Activated CD8-positive, alpha-beta memory T cell treated with anti-CD3 and anti-CD28 coated beads, Interleukin-2, amount 50 U/mL, for 1 hour (primary cell): ENCODE data around the gene C9orf85.
"Not testable (repeated sequence)": the region's sequence is repeated elsewhere in the genome, so short reads cannot be mapped to it uniquely, and the experiment has no call there.

Experiments used
- DNase-seq: peaks from one replicate; pipeline ENCODE4 v3.0.0-alpha.2; 2020; ENCODE audit errors: extremely low read depth

C9orf85 gene, protein sequence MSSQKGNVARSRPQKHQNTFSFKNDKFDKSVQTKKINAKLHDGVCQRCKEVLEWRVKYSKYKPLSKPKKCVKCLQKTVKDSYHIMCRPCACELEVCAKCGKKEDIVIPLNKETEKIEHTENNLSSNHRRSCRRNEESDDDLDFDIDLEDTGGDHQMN

GRCh38 chr9:71911061-71911907, at the start of gene C9orf85, which contains the start of gene ABHD17B:
C9orf85 (plus strand) TSS chr9:71911639; CDS start chr9:71911735, 96 bp downstream.
ABHD17B (minus strand) TSS chr9:71911193; CDS start chr9:71875080, 36,113 bp downstream.
- peak; percentile 94 for DNase-seq

- DNase-seq = no peak
These were observed 47.8 kb upstream of the C9orf85 start for GRCh38 chr9:71863631-71864030.

GRCh38 chr9:71875345-71875744, 36.1 kb upstream of the C9orf85 start:
- no peak for DNase-seq

DNA sequence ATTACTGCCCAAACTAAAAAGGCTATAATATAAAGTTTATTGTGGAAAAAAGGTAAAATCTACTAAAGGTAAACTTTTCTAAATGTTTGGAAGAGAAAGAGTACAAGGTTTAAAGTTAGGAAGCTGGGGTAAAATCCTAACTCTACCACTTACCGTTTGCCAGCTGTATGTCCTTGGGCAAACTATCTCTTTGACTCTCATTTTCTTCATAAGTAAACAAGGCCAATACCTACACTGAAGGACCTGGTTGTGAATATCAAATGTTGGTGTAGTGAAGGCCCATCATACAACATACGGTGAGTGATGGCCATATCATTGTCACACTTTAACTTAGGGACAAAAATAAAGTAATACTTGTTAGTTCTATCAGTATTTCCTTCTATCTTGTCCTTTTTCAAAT, 35.3 kb upstream of the C9orf85 start:
- no peak for DNase-seq

GRCh38 chr9:71876829-71877228, 34.6 kb upstream of the C9orf85 start:
- DNase-seq = no peak

- no peak for DNase-seq
These were observed 32.8 kb upstream of the C9orf85 start for GRCh38 chr9:71878327-71879274.

DNA sequence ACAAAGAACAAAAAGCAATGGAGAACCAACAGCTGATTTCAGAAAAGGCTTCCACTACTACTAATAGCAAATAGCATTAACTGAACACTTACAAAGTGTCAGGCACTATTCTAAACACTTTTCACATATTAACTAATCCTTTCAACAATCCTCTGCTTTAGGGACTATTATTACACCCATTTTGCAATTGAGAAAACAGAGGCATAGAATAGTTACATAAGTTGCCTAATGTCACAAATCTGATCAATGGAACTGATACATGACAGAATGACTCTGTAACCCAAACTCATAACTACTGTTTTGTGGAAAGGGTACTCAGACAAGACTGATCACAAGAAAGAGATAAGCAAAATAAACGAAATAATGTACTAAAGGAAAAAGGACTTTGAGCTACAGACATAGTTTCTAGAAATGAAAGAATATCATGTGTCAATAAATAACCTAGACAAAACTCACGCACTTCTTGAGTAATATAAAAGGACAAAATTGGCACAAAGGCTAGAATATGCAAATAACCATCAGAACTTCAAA, 31.7 kb upstream of the C9orf85 start:
- no peak for DNase-seq

GRCh38 chr9:71884005-71884404, 27.4 kb upstream of the C9orf85 start:
- no peak for DNase-seq

- no peak for DNase-seq
These were observed 26.0 kb upstream of the C9orf85 start for GRCh38 chr9:71885467-71885866.

- no peak for DNase-seq
These were observed 25.4 kb upstream of the C9orf85 start for GRCh38 chr9:71886015-71886414.

- DNase-seq = no peak
These were observed 24.9 kb upstream of the C9orf85 start for GRCh38 chr9:71886541-71886940.

DNA sequence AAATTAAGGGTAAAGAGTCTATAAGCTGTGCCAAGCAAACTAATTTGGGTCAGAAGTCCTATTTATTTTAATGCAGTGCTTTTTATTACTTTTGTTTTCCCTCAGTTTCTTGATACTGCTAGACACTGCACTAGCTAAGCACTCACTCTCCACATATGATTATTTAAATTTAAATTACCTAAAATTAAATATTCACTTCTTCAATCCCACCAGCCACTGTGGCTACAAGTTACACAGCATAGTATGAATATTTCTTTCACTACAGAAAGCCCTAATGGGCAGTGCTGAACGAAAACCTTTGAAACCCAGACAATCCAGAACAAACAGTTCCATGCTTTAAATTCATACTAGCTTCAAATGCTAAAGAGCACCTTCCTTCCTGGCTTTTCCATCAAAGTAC, 24.1 kb upstream of the C9orf85 start:
- DNase-seq = no peak

DNA sequence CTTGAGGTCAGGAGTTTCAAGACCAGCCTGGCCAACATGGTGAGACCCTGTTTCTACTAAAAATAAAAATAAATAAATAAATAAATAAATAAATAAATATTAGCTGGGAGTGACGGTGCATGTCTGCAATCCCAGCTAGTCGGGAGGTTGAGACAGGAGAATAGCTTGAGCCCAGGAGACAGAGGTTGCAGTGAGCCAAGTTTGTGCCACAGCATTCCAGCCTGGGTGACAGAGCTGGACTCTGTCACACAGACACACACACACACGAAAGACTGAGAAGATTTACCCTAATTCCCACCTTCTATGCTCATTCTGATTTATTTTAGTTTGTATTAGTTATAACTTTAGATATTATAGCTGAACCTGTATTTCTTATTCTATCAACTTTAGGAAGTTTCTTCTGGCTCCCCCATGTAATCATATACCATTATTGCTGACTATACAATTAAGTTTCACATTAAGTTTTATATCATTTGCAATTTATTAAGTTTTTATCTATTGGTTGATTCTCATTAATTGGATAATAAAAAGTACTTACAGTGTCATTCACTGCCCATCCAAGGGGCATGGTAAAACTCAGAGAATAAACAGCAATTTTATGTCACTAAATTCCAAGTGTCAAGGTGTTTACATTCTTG, 21.3 kb upstream of the C9orf85 start:
- DNase-seq = no peak

DNA sequence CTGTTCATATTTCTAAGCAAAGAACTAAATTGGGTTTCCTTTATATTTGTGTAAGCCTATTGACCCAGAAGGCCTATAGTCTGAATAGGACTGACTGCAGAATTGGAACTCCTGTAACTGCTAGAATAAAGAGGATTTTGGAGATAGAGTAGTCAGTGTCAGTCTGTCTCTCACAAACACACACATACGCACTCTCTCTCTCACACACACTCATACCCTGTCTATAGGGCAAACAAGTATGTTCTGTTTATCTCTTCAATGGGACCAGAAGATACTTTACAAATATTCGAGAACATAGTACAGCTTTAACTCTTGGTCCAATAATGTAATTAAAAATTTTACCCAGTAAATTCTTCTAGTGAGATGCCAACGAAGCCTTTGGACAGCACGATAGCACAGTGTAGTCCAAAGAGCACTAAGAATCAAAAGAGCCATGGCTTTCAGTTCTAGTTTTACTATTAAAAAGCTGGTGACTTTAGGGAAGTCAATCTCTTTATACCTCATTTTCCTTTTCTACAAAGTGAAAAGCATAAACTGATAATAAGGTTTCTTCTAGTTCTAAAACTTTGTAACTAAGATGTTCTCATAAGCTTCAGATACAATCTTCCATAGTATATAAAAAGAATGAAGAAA, 19.8 kb upstream of the C9orf85 start:
- no peak for DNase-seq

GRCh38 chr9:71895117-71895516, 16.3 kb upstream of the C9orf85 start:
- DNase-seq = no peak

DNA sequence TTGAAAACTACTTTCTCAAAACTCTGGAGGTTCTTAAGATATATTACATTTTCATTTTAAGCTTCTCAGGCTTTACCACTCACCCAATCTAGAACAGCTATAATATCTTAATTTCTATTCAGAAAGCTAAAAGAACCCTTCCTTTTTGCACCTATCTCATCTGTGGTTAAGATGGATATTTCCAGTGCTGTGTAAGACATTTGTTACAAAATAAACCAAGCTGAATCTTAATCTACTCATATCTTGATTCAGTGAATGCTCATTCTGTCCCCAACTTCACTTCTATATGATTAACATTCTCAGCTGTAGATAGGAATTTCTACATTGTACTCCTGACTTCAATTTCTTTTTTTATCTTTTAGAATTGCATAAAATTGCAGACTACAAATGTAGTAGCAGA, 15.5 kb upstream of the C9orf85 start:
- no peak for DNase-seq

DNA sequence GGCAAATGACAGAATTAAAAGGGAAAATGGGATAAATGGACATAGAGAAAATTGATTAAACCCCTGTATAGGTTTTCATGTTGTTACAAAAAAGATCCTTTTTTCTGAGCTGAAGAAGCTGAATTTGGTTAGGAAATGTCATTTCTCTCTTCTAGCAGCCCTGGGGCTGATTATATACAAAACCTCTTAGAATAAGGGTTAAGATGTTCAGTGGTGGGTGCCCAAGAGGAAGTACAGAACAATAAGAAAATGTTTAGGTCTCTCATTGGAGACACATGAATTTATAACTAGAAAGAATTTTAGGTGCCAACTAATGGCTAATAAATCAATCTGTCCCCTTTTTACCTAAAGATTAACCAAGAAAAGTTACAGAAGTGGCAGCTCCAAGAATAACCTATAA, 14.7 kb upstream of the C9orf85 start:
- no peak for DNase-seq

DNA sequence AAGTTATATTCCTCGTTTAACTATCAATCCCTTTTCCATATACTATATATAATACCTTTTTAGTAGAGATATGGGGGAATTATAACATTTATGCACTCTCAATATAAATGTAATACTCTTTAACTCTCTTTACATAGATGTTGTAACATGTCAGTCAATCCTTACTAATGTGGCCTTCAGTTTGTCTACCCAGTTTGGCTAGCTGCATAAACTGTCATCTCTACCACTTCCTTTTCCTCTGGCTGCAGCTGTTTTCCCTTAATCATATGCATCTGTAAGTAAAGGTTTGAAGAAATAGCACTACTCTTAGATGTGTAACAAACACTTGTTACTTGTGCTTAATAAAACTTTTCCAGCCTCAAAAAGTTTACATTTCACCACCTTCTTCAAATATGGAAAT, 13.9 kb upstream of the C9orf85 start:
- DNase-seq = no peak

DNA sequence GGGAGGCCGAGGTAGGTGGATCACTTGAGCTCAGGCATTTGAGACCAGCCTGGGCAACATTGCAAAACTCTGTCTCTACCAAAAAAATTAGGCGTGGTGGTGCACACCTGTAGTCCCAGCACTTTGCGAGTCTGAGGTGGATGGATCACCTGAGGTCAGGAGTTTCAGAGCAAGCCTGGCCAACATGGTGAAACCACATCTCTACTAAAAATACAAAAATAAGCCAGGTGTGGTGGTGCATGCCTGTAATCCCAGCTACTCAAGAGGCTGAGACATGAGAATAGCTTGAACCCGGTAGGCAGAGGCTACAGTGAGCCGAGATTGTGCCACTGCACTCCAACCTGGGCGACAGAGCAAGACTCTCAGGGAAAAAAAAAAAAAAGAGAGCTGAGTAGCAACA, 12.7 kb upstream of the C9orf85 start:
- DNase-seq = not testable (repeated sequence)

GRCh38 chr9:71901695-71902597, 9.5 kb upstream of the C9orf85 start:
- no peak for DNase-seq
